ENCODE data around the gene SCAMP3. TPM values are rescaled to one million over a fixed set of nuclear protein-coding genes. Genes with fewer than 3 reads are reported as not detected.

Gene SCAMP3
- polyA plus RNA-seq, 1 donor from 2014 or later, result 34.6 TPM

DNA sequence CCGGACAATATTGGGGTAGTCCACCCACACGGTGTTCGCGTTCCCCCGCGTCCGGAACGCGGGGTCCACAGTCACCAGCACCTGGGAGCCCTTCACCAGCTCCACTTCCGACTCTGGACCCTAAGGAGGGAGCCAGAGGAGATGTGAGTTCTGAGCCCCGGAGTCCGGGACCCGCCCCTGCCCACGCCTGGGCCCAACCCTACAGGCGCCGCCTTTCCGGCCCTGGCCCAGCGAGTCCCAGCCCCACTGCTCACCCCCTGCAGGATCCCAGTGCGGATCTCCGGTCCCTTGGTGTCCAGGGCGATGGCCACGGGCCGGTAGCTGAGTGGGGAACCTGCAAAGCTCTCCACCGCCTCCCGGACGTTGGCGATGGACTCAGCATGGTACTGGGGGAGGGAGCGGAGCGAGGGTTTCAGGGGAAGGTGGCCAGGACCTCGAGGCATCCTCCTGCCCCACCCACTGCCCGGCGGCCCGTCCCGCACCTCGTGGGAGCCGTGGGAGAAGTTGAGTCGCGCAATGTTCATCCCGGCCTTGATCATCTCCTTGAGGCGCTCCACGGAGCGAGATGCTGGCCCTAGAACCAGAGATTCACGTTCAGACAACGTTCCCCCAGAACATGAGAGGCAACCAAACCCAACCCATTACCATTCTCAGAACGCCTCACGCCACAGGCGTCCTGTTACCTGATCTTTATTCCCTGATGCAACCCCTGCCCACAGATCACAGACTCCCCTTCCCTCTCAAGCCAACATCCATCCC is 33.2 kb upstream of the SCAMP3 start:
- Histone ChIP-seq H3K27ac (ENCODE audit: low read length) (no peak overlapping the region), H3F3A (ENCODE audit: insufficient read depth, low read length, poor library complexity, severe bottlenecking) (no peaks in the 10 kb centered on the region), H2AFZ (ENCODE audit: low read depth, low read length) (no peak overlapping the region), H3K36me3 (ENCODE audit: insufficient read depth, low read length) (no peaks in the 10 kb centered on the region), H3K4me2 (ENCODE audit: low read length) (no peak overlapping the region), H3K27me3 (ENCODE audit: insufficient read depth, low read depth, low read length) (peaks cover 27% of the 10 kb centered on the region), H3K9ac (ENCODE audit: low read length) (no peak overlapping the region), H3K79me2 (replicated peaks; ENCODE audit: insufficient read depth, low read length) (no peaks in the 10 kb centered on the region), H4K20me1 (ENCODE audit: insufficient read depth) (no peaks in the 10 kb centered on the region), H3K9me3 (ENCODE audit: low read length) (no peaks in the 10 kb centered on the region), H3K4me3 (ENCODE audit: low read length) (no peak overlapping the region), H3K9me2 (ENCODE audit: insufficient read depth, low read length) (no peaks in the 10 kb centered on the region)
- TF ChIP-seq POLR2AphosphoS5 (IDR thresholded peaks at IDR 0.05), result no peak
- no peak for TF ChIP-seq MXI1 (conservative IDR thresholded peaks at IDR 0.05; ENCODE audit: poor library complexity, severe bottlenecking)
- TF ChIP-seq REST (IDR thresholded peaks at IDR 0.05; ENCODE audit: borderline replicate concordance), result no peak
- no peak for TF ChIP-seq EP300 (conservative IDR thresholded peaks at IDR 0.05; ENCODE audit: poor library complexity, severe bottlenecking)
- no peak for TF ChIP-seq EZH2 (IDR thresholded peaks at IDR 0.05; ENCODE audit: borderline replicate concordance, insufficient read depth, low read length, poor library complexity, severe bottlenecking)
- no peak for TF ChIP-seq CTCF (IDR thresholded peaks at IDR 0.05; ENCODE audit: poor library complexity, severe bottlenecking)
- TF ChIP-seq RAD21 (conservative IDR thresholded peaks at IDR 0.05), result no peak
- no peak for TF ChIP-seq TAF1 (IDR thresholded peaks at IDR 0.05; ENCODE audit: low read depth)
- TF ChIP-seq SMC3 (conservative IDR thresholded peaks at IDR 0.05; ENCODE audit: poor library complexity), result no peak

- no peaks in the 10 kb centered on the region for H4K20me1 ChIP-seq (ENCODE audit: insufficient read depth)
- H3K27ac ChIP-seq (ENCODE audit: low read length), result no peak overlapping the region
- H3K36me3 ChIP-seq (ENCODE audit: insufficient read depth, low read length), result no peaks in the 10 kb centered on the region
- no peaks in the 10 kb centered on the region for H3F3A ChIP-seq (ENCODE audit: insufficient read depth, low read length, poor library complexity, severe bottlenecking)
- H2AFZ ChIP-seq (ENCODE audit: low read depth, low read length), result no peak overlapping the region
- H3K9me2 ChIP-seq (ENCODE audit: insufficient read depth, low read length), result no peaks in the 10 kb centered on the region
- H3K4me2 ChIP-seq (ENCODE audit: low read length), result no peak overlapping the region
- no peaks in the 10 kb centered on the region for H3K79me2 ChIP-seq (replicated peaks; ENCODE audit: insufficient read depth, low read length)
- H3K4me3 ChIP-seq (ENCODE audit: low read length), result no peak overlapping the region
- H3K27me3 ChIP-seq (ENCODE audit: insufficient read depth, low read depth, low read length), result peaks cover 27% of the 10 kb centered on the region
- H3K9me3 ChIP-seq (ENCODE audit: low read length), result no peaks in the 10 kb centered on the region
- TF ChIP-seq RAD21 (conservative IDR thresholded peaks at IDR 0.05) (no peak), MXI1 (conservative IDR thresholded peaks at IDR 0.05; ENCODE audit: poor library complexity, severe bottlenecking) (no peak), SMC3 (conservative IDR thresholded peaks at IDR 0.05; ENCODE audit: poor library complexity) (no peak), CTCF (IDR thresholded peaks at IDR 0.05; ENCODE audit: poor library complexity, severe bottlenecking) (no peak), EP300 (conservative IDR thresholded peaks at IDR 0.05; ENCODE audit: poor library complexity, severe bottlenecking) (no peak), POLR2AphosphoS5 (IDR thresholded peaks at IDR 0.05) (no peak), EZH2 (IDR thresholded peaks at IDR 0.05; ENCODE audit: borderline replicate concordance, insufficient read depth, low read length, poor library complexity, severe bottlenecking) (no peak), REST (IDR thresholded peaks at IDR 0.05; ENCODE audit: borderline replicate concordance) (no peak), TAF1 (IDR thresholded peaks at IDR 0.05; ENCODE audit: low read depth) (no peak)
- H3K9ac ChIP-seq (ENCODE audit: low read length), result no peak overlapping the region
These were observed 32.5 kb upstream of the SCAMP3 start for GRCh38 chr1:155294520-155295182.
